HG02571 (cell line): Measurements from ENCODE around the gene DNAAF9.
"Not testable (repeated sequence)": the region's sequence is repeated elsewhere in the genome, so short reads cannot be mapped to it uniquely, and the experiment has no call there.

ENCODE experiments used
- ATAC-seq: cut with Tn5 transposase; IDR thresholded peaks from one replicate; pipeline ENCODE4 v1.9.1; 2021; ENCODE audit warnings: mild to moderate bottlenecking, moderate library complexity; ENCODE audit not compliant: unreplicated experiment

The DNAAF9 gene

DNA sequence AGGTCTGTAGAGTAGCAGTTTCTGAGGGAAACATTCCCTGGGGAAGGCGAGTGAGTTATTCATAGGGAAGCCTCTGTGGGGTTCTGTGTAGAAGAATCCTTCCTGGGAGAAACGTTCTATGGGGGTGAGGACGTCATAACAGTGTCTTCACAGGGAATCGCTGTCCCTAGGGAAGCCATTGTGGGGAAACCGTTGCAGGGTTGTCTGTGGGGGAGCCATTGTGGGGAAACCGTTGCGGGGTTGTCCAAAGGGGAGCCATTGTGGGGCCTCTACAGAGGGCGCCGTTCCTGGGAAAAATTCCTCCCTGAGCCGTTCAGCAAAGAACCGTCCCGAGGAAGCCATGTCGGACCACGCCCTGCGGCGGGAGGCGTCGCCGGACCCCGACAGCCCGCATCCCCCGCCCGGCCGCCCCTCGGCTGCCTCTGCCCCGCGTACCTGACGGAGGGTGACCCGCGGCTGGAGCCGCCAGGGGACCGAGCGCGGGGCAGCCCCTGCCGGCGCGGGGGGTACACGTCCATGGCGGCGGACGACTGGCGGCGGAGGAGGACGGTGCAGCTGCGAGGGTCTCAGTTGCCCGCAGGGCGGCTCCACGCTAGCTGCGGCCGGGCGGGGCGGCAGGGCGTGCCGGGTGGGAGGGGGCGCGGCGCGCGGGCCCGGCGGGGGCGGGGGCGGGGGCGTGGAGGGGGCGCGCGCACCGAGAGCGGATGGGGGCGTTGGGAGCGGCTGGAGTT, at the start of gene DNAAF9:
Gene DNAAF9 (minus strand): TSS at position 630 of the 731 bp plus-strand sequence. CDS start 112 bp downstream, at position 518.
- ATAC-seq = no peak

GRCh38 chr20:3456648-3457047, 49.2 kb upstream of the DNAAF9 start:
- no peak for ATAC-seq

GRCh38 chr20:3454831-3455230, 47.4 kb upstream of the DNAAF9 start:
- ATAC-seq = no peak

- ATAC-seq = no peak
Observed at GRCh38 chr20:3452690-3453089, 45.2 kb upstream of the DNAAF9 start.

GRCh38 chr20:3452136-3452535, 44.7 kb upstream of the DNAAF9 start:
- no peak for ATAC-seq

GRCh38 chr20:3449319-3449718, 41.9 kb upstream of the DNAAF9 start:
- no peak for ATAC-seq

DNA sequence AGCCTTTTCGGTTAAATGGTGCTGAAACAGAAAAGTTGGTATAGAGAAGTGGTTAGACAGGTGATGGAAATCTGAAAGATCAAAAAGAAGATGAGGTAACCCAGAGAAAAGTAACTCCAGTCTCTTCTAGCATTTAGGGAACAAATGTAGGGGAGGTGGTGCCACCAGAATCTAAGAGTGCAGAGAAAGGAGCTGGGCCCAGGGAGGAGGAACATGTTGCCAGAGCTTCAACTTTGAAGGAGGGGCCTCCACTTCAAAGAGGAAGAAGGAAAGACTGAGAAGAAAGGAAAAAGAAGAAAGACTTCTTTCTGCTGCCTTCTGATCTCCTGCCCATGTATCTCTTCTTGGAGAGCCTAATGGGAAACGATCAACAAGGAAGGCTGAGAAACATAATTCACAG, 39.9 kb upstream of the DNAAF9 start:
- ATAC-seq = no peak

DNA sequence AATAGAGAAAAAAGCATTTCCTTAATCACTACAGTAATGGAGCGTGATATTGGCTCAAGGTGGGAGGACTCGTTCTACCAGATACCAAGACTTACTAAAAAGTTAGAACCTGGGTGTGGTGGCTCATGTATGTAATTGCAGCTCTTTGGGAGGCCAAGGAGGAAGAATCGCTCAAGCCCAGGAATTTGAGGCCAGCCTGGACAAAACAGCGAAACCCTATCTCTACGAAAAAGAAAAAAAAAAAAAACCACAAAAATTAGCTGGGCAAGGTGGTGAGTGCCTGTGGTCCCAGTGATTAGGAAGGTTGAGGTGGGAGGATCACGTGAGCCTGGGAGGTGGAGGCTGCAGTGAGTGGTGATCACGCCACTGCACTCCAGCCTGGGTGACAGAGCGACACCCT, 39.3 kb upstream of the DNAAF9 start:
- no peak for ATAC-seq

- ATAC-seq = no peak
Observed at GRCh38 chr20:3436864-3437574, 29.6 kb upstream of the DNAAF9 start.

- no peak for ATAC-seq
Observed at GRCh38 chr20:3434232-3434631, 26.8 kb upstream of the DNAAF9 start.

DNA sequence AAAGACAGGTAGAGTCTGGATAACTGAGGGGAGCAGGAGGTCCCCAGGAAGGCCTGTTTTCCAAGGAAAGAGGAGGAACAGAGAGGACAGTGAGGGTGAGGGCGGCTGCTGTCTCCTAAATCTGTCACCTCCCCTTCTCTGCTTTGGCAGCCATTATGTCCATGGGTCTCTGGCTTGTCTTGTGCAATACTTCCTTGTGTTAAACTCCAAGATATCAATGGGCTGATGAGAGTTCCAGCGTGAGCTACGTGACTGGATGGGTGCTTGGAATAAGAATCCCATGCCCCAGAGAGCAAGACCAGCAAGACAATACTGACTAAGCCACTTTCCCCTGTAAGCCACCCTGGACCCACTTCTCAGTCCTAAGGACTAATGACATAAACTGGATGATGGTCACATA, 26.3 kb upstream of the DNAAF9 start:
- no peak for ATAC-seq

DNA sequence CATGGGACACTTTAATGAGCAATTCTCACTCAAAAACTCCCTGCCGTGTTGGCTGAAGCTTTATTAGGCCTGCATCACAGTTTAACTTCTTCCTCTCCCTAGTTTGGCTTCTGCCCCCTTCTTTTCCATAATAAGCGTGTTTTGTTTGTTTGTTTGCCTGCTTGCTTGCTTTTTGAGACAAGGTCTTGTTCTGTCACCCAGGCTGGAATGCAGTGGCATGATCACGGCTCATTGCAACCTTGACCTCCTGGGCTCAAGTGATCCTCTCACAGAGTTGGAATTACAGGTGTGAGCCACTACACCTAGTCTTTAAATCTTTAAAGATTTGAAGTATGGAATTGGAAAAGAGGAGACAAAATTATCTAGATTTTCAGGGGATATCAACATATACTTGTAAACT, 25.4 kb upstream of the DNAAF9 start:
- no peak for ATAC-seq

DNA sequence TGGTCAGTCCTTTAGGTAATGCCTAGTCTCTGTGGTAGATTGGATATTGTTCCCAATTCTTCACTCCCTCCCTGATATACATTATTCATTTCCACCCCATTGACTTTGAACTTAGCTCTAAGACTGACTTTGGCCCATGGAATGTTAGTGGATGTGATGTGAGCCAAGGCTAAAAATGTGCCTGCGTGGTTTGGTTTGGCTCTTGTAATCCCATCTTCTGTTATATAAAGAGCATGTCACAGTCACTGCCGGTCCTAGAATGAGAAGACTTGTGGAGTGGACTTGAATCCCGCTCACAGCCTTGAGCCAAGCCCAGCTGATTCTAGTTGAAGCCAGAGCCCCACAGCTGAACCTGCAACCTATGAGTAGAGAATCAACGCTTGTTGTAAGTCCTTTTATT, 23.6 kb upstream of the DNAAF9 start:
- ATAC-seq = no peak

DNA sequence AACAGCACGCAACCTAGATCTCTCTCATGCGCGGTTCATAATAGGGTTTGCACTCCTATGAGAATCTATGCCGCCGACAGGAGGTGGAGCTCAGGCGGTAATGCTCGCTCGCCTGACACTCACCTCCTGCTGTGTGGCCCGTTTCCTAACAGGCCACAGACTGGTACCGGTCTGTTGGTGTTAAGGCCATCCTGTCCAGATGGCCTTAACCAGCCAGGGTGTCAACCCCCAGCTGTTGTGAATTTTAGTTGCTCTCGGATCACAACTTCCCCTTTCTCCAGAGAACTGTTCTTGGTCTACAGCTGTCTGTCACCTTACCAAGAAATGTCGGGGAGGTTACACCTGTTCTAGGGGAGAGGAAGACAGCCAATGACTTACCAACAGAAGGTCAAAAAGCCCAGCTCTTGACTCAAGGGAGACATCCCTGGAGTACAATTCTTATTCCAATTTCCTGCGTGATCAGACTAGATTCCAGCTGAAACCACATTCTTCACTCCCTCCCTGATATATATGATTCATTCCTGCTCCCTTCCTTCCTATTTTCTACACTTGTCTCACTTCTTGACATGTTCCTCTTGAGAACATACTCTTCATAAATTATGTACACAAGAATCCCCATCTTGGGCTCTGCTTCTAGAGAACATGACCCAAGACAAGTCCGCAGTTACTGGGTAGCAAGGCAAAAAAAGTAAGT, 23.1 kb upstream of the DNAAF9 start:
- ATAC-seq = no peak

DNA sequence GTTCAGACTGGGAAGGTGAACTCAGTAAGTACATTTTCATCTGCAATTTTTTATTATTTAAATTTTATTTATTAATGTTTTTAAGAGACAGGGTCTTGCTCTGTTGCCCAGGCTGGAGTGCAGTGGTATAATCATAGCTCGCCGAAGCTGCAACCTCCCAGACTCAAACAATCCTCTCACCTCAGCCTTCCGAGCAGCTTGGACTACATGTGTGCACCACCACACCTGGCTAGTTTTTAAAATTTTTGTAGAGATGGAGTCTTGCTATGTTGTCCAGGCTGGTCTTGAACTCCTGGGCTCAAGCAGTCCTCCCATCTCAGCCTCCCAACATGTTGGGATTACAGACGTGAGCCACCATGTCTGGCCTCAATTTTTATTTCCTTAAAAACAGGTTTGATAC, 19.3 kb upstream of the DNAAF9 start:
- not testable (repeated sequence) for ATAC-seq

- no peak for ATAC-seq
Observed at GRCh38 chr20:3423126-3423525, 15.7 kb upstream of the DNAAF9 start.

GRCh38 chr20:3421985-3422384, 14.5 kb upstream of the DNAAF9 start:
- no peak for ATAC-seq

GRCh38 chr20:3420211-3420707, 12.8 kb upstream of the DNAAF9 start:
- peak; percentile 97 for ATAC-seq

DNA sequence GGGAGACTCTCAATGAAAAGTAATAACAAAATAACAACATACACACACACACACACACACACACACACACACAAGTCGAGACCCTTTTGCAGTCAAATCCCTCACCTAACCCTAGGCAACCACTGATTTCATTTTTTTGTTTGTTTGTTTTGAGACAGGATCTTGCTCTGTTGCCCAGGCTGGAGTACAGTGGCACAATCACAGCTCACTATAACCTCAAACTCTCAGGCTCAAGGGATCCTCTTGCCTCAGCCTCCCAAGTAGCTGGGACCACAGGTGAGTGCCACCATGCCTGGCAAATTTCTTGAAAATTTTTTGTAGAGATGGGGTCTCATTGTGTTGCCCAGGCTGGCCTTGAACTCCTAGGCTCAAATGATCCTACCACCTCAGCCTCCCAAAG, 10.7 kb upstream of the DNAAF9 start:
- not testable (repeated sequence) for ATAC-seq

- ATAC-seq = no peak
Observed at GRCh38 chr20:3414122-3414521, 6.7 kb upstream of the DNAAF9 start.

- ATAC-seq = no peak
Observed at GRCh38 chr20:3413393-3413889, 6.0 kb upstream of the DNAAF9 start.
